ENCODE data around the gene TTC21A. TPM values are rescaled to one million over a fixed set of nuclear protein-coding genes. Genes with fewer than 3 reads are reported as not detected.

Gene TTC21A
- total RNA-seq, 1 experiment from 2014 or later: 7.7 TPM

- intact Hi-C loops (cut with micrococcal nuclease; ENCODE audit: unreplicated experiment) (no loop called here), in situ Hi-C loops (cut with HindIII; ENCODE audit: low pct_unique_long_range_greater_than_20kb, low sequenced_read_pairs) (no loop called here)
- no peaks in the 10 kb centered on the region for H3K4me1 ChIP-seq (ENCODE audit: control insufficient read depth, insufficient read depth, low read length)
- ChIA-PET POLR2A (no interaction called here), CTCF (no interaction called here)
- H3K9me3 ChIP-seq (ENCODE audit: control insufficient read depth, insufficient read depth, low read depth, low read length): no peaks in the 10 kb centered on the region
- DNase-seq (ENCODE audit: low read depth, low spot score) (no peak), ATAC-seq (no peak)
- no TSS peak for BruUV-seq (replicated peaks)
- no peaks in the 10 kb centered on the region; the same call in 1 of the 2 replicates for H3K36me3 ChIP-seq (ENCODE audit: control insufficient read depth, insufficient read depth, low read length)
- no peak for TF ChIP-seq CTCF (IDR thresholded peaks at IDR 0.05)
- no peak for TF ChIP-seq REST (IDR thresholded peaks at IDR 0.05; ENCODE audit: insufficient read depth in 1 of 2, low read depth in 2 of 2, low read length in 1 of 2)
- TF ChIP-seq TCF7L2 (IDR thresholded peaks at IDR 0.05; ENCODE audit: low read depth, low read length): no peak
- TF ChIP-seq POLR2AphosphoS5 (IDR thresholded peaks at IDR 0.05; ENCODE audit: low read depth, low read length): no peak
- no peak for TF ChIP-seq SIN3A (IDR thresholded peaks at IDR 0.05; ENCODE audit: borderline replicate concordance, insufficient read depth, low read depth, low read length)
- H3K27me3 ChIP-seq (ENCODE audit: control insufficient read depth, insufficient read depth, low read length): no peaks in the 10 kb centered on the region
- H3K27ac ChIP-seq (ENCODE audit: low read length): no peak overlapping the region
- H3K4me3 ChIP-seq (ENCODE audit: low read depth in 2 of 2, low read length in 2 of 2): no peak overlapping the region
Observed at GRCh38 chr3:39088456-39088855, 19.0 kb upstream of the TTC21A start.

GRCh38 chr3:39088889-39089288 is 18.6 kb upstream of the TTC21A start:
- H3K9me3 ChIP-seq (ENCODE audit: control insufficient read depth, insufficient read depth, low read depth, low read length): no peaks in the 10 kb centered on the region
- ATAC-seq: no peak
- intact Hi-C loops (cut with micrococcal nuclease; ENCODE audit: unreplicated experiment): no loop called here

More at GRCh38 chr3:39088889-39089288, 18.6 kb upstream of the TTC21A start:
- no TSS peak for BruUV-seq (replicated peaks)
- Histone ChIP-seq H3K36me3 (ENCODE audit: control insufficient read depth, insufficient read depth, low read length) (no peaks in the 10 kb centered on the region; the same call in 1 of the 2 replicates), H3K27me3 (ENCODE audit: control insufficient read depth, insufficient read depth, low read length) (no peaks in the 10 kb centered on the region), H3K4me1 (ENCODE audit: control insufficient read depth, insufficient read depth, low read length) (no peaks in the 10 kb centered on the region), H3K27ac (ENCODE audit: low read length) (no peak overlapping the region), H3K4me3 (ENCODE audit: low read depth in 2 of 2, low read length in 2 of 2) (no peak overlapping the region)
- ChIA-PET CTCF (no interaction called here), POLR2A (no interaction called here)
- no peak for TF ChIP-seq CTCF (IDR thresholded peaks at IDR 0.05)
- TF ChIP-seq REST (IDR thresholded peaks at IDR 0.05; ENCODE audit: insufficient read depth in 1 of 2, low read depth in 2 of 2, low read length in 1 of 2): no peak
- TF ChIP-seq TCF7L2 (IDR thresholded peaks at IDR 0.05; ENCODE audit: low read depth, low read length): no peak
- TF ChIP-seq POLR2AphosphoS5 (IDR thresholded peaks at IDR 0.05; ENCODE audit: low read depth, low read length): no peak
- no peak for TF ChIP-seq SIN3A (IDR thresholded peaks at IDR 0.05; ENCODE audit: borderline replicate concordance, insufficient read depth, low read depth, low read length)
- in situ Hi-C loops (cut with HindIII; ENCODE audit: low pct_unique_long_range_greater_than_20kb, low sequenced_read_pairs): no loop called here
- no peak for DNase-seq (ENCODE audit: low read depth, low spot score)

Measured in Panc1 (cell line).